Fibroblast of pulmonary artery (primary cell): ENCODE data around the gene RTN4IP1.
A peak's percentile ranks its signal among the peaks of the same experiment; 100 is the strongest.

ENCODE experiments used
- DNase-seq: peaks from one replicate; pipeline ENCODE4 v3.0.0-alpha.2; 2010; ENCODE audit warnings: low read depth
- H3K4me3 ChIP-seq: replicated peaks from 2 replicates; pipeline ENCODE4 v1.5.1; 2011; ENCODE audit warnings: low read depth, mild to moderate bottlenecking, control low read depth, low read length, moderate library complexity
- CTCF ChIP-seq: IDR thresholded peaks from 2 replicates; pipeline ENCODE4 v1.5.1; 2011; ENCODE audit warnings: mild to moderate bottlenecking, control low read depth, low read length, inconsistent platforms; ENCODE audit errors: missing control alignments

Gene RTN4IP1

DNA sequence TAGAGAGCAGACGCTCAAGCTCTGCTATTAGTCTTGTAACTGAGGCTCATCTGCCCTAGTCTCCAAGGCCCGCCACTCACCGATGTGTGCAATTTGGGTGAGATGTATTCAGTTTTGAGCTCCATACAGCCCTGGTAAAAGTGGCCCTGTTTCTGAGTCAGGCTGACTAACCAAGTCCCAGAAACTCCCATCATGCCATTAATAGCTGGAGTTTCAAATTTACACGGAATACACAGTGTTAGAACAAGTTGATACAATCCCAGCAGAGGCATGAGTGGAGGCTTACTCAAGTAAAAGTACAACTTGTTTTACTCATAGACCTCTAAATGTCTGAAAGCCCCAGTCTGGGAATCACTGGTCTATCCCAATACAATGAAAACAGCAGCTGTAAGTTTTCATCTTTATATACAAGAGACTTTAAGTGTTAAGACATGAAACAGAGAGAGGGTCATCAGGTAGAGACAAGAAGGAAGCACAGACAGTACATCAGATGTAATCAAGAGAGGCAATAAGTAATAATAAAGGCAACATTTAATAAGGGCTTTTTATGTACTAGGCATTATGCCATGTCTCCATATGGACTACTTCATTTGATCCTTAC, 42.4 kb downstream of the RTN4IP1 start:
- no peak for TF ChIP-seq CTCF

DNA sequence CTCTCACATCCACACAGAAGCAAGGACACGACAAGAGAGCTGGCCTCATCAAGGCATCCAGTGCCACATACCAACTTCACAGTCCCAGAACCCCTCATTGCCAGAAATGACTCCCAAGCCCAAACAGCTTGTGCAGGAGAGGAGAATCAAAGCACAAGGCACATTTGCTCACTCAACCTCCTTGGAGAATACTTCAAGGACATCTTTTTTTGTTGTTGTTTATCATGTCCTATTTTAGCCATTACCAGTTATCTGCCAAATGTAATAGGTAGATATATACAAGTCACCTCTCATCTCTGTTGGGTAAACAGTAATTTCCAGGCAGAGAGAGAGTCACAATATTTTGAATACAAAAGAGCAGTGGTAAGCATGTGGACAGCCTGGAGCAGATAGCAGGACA, 47.8 kb downstream of the RTN4IP1 start:
- no peak for DNase-seq
- no peak for TF ChIP-seq CTCF
- no peak overlapping the region for H3K4me3 ChIP-seq

More for the DNA sequence above, 42.4 kb downstream of the RTN4IP1 start:
- DNase-seq = no peak
- H3K4me3 ChIP-seq = no peak overlapping the region

DNA sequence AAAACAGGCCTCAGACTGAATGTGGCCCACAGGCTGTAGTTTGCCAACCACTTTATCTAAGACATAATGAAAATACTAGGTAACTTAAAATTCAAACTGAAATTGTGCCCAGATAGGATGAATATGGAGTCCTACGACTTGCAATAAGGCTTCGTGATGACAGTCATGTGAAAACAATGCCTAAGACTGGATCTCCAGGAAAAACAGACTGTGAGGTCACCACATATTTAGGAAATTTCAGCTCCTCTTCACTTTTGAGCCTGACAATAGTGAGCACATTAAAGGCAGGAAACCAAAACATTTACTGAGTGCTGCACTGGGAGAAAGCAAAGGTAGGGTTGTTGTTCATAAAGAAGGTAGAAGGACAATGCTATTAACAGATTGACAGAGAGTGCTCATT, 50.0 kb downstream of the RTN4IP1 start:
- H3K4me3 ChIP-seq = no peak overlapping the region
- no peak for TF ChIP-seq CTCF
- peak; percentile 10 for DNase-seq

GRCh38 chr6:106574741-106575458, 54.4 kb downstream of the RTN4IP1 start:
- TF ChIP-seq CTCF = no peak
- DNase-seq = peak; percentile 70
- H3K4me3 ChIP-seq = no peak overlapping the region

DNA sequence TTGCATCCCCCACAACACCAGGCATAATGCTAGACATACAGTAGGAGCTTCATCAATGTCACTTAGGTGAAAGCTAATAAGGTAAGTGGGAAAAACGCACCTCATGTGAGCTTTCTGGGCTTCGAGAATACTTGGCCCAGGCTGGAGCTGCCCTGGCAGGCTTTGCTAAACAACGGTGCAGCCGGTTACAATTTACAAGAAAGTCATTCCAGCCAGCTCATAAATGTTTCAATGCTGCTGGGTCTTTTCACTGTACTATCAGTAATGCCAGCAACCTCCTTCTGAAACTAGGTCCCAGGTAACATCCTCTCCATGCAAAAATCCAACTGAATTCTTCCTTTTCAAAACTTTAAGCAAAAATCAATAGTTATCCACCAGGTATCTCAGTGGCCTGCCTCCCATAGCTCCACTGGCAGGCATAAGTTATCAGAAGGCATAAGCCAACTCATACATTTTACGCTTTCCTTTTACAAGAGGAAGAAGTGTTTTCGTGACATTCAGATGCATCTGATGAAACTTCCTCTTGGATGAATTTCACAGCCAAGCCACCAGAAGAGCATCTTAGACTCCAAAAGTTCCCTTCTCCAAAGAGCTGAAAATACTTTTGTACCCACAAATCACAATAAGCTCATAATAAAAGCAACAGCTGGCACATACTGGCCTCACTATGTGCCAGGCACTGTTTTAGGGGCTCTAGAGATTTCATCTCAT, 56.3 kb downstream of the RTN4IP1 start:
- no peak overlapping the region for H3K4me3 ChIP-seq
- no peak for TF ChIP-seq CTCF
- no peak for DNase-seq

DNA sequence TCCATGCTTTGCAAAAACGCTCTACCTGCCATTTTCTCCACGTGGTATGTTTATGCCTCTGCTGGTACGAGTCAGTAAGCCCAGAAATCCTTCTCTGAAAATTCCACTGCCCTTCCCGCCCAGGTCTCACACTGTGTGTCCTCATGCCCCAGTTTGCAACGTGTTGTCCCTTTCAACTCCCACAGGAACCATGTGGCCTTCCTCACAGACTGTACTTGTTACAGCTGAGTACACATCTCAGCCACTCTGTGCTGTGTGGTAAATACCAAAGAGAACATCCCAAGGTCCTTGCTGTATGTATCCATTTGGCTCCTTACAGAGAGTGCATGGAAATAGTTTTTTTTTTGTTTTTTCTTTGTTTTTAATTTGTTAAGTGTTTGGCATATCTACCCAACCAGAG, 56.9 kb downstream of the RTN4IP1 start:
- no peak overlapping the region for H3K4me3 ChIP-seq
- no peak for TF ChIP-seq CTCF
- DNase-seq = no peak
